Measurements from ENCODE around the gene ABCC4. TPM values are rescaled to one million over a fixed set of nuclear protein-coding genes. Genes with fewer than 3 reads are reported as not detected.

Gene ABCC4
- total and polyA plus RNA-seq, 9 donors: 1.9 to 4.9 (median 3.2) TPM

- no peaks in the 10 kb centered on the region for H3K9me3 ChIP-seq (replicated peaks; ENCODE audit: control insufficient read depth, low read depth, low read length)
- H3K36me3 ChIP-seq (ENCODE audit: control insufficient read depth, insufficient read depth, low read length): no peaks in the 10 kb centered on the region
- no peak for DNase-seq
- no CpG with 5 or more reads among the region's 4 CpGs for WGBS (ENCODE audit: insufficient coverage)
- H3K4me1 ChIP-seq (ENCODE audit: control insufficient read depth, insufficient read depth, low read length): no peaks in the 10 kb centered on the region
- H3K27ac ChIP-seq (ENCODE audit: low read length): no peak overlapping the region
- H3K4me3 ChIP-seq (ENCODE audit: low read length): no peak overlapping the region
- H3K27me3 ChIP-seq (ENCODE audit: control insufficient read depth, insufficient read depth, low read length): no peaks in the 10 kb centered on the region
These were observed 188.4 kb downstream of the ABCC4 start for GRCh38 chr13:95112883-95113282.

- H3K4me1 ChIP-seq (ENCODE audit: control insufficient read depth, insufficient read depth, low read length): no peaks in the 10 kb centered on the region
- H3K27me3 ChIP-seq (ENCODE audit: control insufficient read depth, insufficient read depth, low read length): no peaks in the 10 kb centered on the region
- H3K36me3 ChIP-seq (ENCODE audit: control insufficient read depth, insufficient read depth, low read length): no peaks in the 10 kb centered on the region
- H3K4me3 ChIP-seq (ENCODE audit: low read length): no peak overlapping the region
- no peak for DNase-seq
- H3K27ac ChIP-seq (ENCODE audit: low read length): no peak overlapping the region
- H3K9me3 ChIP-seq (replicated peaks; ENCODE audit: control insufficient read depth, low read depth, low read length): no peaks in the 10 kb centered on the region
- WGBS (ENCODE audit: insufficient coverage): 92% methylated on average over 2 of the region's 2 CpGs
These were observed 189.6 kb downstream of the ABCC4 start for GRCh38 chr13:95111608-95112007.

GRCh38 chr13:95106562-95106961 lies 194.7 kb downstream of the ABCC4 start:
- Histone ChIP-seq H3K36me3 (ENCODE audit: control insufficient read depth, insufficient read depth, low read length) (no peaks in the 10 kb centered on the region), H3K27ac (ENCODE audit: low read length) (no peak overlapping the region), H3K4me1 (ENCODE audit: control insufficient read depth, insufficient read depth, low read length) (no peaks in the 10 kb centered on the region), H3K27me3 (ENCODE audit: control insufficient read depth, insufficient read depth, low read length) (no peaks in the 10 kb centered on the region), H3K4me3 (ENCODE audit: low read length) (no peak overlapping the region), H3K9me3 (replicated peaks; ENCODE audit: control insufficient read depth, low read depth, low read length) (no peaks in the 10 kb centered on the region)
- no peak for DNase-seq
- WGBS (ENCODE audit: insufficient coverage): 100% methylated on average over 1 of the region's 1 CpG

- no peaks in the 10 kb centered on the region for H3K27me3 ChIP-seq (ENCODE audit: control insufficient read depth, insufficient read depth, low read length)
- DNase-seq: no peak
- no peak overlapping the region for H3K4me3 ChIP-seq (ENCODE audit: low read length)
- WGBS (ENCODE audit: insufficient coverage): 86% methylated on average over 4 of the region's 7 CpGs
- H3K4me1 ChIP-seq (ENCODE audit: control insufficient read depth, insufficient read depth, low read length): no peaks in the 10 kb centered on the region
- no peaks in the 10 kb centered on the region for H3K36me3 ChIP-seq (ENCODE audit: control insufficient read depth, insufficient read depth, low read length)
- no peak overlapping the region for H3K27ac ChIP-seq (ENCODE audit: low read length)
- H3K9me3 ChIP-seq (replicated peaks; ENCODE audit: control insufficient read depth, low read depth, low read length): no peaks in the 10 kb centered on the region
These were observed 200.5 kb downstream of the ABCC4 start for GRCh38 chr13:95100525-95101433.

GRCh38 chr13:95099541-95099940 lies 201.7 kb downstream of the ABCC4 start:
- Histone ChIP-seq H3K27ac (ENCODE audit: low read length) (no peak overlapping the region), H3K27me3 (ENCODE audit: control insufficient read depth, insufficient read depth, low read length) (no peaks in the 10 kb centered on the region), H3K4me1 (ENCODE audit: control insufficient read depth, insufficient read depth, low read length) (no peaks in the 10 kb centered on the region), H3K36me3 (ENCODE audit: control insufficient read depth, insufficient read depth, low read length) (no peaks in the 10 kb centered on the region), H3K4me3 (ENCODE audit: low read length) (no peak overlapping the region), H3K9me3 (replicated peaks; ENCODE audit: control insufficient read depth, low read depth, low read length) (no peaks in the 10 kb centered on the region)
- DNase-seq: no peak
- 95% methylated on average over 5 of the region's 6 CpGs for WGBS (ENCODE audit: insufficient coverage)

- H3K4me3 ChIP-seq (ENCODE audit: low read length): no peak overlapping the region
- H3K4me1 ChIP-seq (ENCODE audit: control insufficient read depth, insufficient read depth, low read length): no peaks in the 10 kb centered on the region
- H3K9me3 ChIP-seq (replicated peaks; ENCODE audit: control insufficient read depth, low read depth, low read length): no peaks in the 10 kb centered on the region
- no peaks in the 10 kb centered on the region for H3K36me3 ChIP-seq (ENCODE audit: control insufficient read depth, insufficient read depth, low read length)
- H3K27me3 ChIP-seq (ENCODE audit: control insufficient read depth, insufficient read depth, low read length): no peaks in the 10 kb centered on the region
- no peak for DNase-seq
- H3K27ac ChIP-seq (ENCODE audit: low read length): no peak overlapping the region
- no CpG with 5 or more reads among the region's 2 CpGs for WGBS (ENCODE audit: insufficient coverage)
These were observed 202.3 kb downstream of the ABCC4 start for GRCh38 chr13:95098916-95099315.

GRCh38 chr13:95091755-95092154 lies 209.5 kb downstream of the ABCC4 start:
- no CpG with 5 or more reads among the region's 3 CpGs for WGBS (ENCODE audit: insufficient coverage)
- DNase-seq: no peak

GRCh38 chr13:95087746-95088305 lies 213.4 kb downstream of the ABCC4 start:
- Histone ChIP-seq H3K27me3 (ENCODE audit: control insufficient read depth, insufficient read depth, low read length) (no peaks in the 10 kb centered on the region), H3K27ac (ENCODE audit: low read length) (no peak overlapping the region), H3K36me3 (ENCODE audit: control insufficient read depth, insufficient read depth, low read length) (no peaks in the 10 kb centered on the region), H3K4me1 (ENCODE audit: control insufficient read depth, insufficient read depth, low read length) (no peaks in the 10 kb centered on the region), H3K9me3 (replicated peaks; ENCODE audit: control insufficient read depth, low read depth, low read length) (no peaks in the 10 kb centered on the region), H3K4me3 (ENCODE audit: low read length) (no peak overlapping the region)
- WGBS (ENCODE audit: insufficient coverage): no CpG with 5 or more reads among the region's 3 CpGs
- DNase-seq: no peak

More at GRCh38 chr13:95091755-95092154, 209.5 kb downstream of the ABCC4 start:
- Histone ChIP-seq H3K9me3 (replicated peaks; ENCODE audit: control insufficient read depth, low read depth, low read length) (no peaks in the 10 kb centered on the region), H3K36me3 (ENCODE audit: control insufficient read depth, insufficient read depth, low read length) (no peaks in the 10 kb centered on the region), H3K27ac (ENCODE audit: low read length) (no peak overlapping the region), H3K4me3 (ENCODE audit: low read length) (no peak overlapping the region), H3K4me1 (ENCODE audit: control insufficient read depth, insufficient read depth, low read length) (no peaks in the 10 kb centered on the region), H3K27me3 (ENCODE audit: control insufficient read depth, insufficient read depth, low read length) (no peaks in the 10 kb centered on the region)

GRCh38 chr13:95086761-95087160 lies 214.5 kb downstream of the ABCC4 start:
- no peaks in the 10 kb centered on the region for H3K36me3 ChIP-seq (ENCODE audit: control insufficient read depth, insufficient read depth, low read length)
- DNase-seq: no peak
- H3K27ac ChIP-seq (ENCODE audit: low read length): no peak overlapping the region
- no peaks in the 10 kb centered on the region for H3K27me3 ChIP-seq (ENCODE audit: control insufficient read depth, insufficient read depth, low read length)
- no peak overlapping the region for H3K4me3 ChIP-seq (ENCODE audit: low read length)
- H3K9me3 ChIP-seq (replicated peaks; ENCODE audit: control insufficient read depth, low read depth, low read length): no peaks in the 10 kb centered on the region
- no CpG with 5 or more reads among the region's 2 CpGs for WGBS (ENCODE audit: insufficient coverage)
- H3K4me1 ChIP-seq (ENCODE audit: control insufficient read depth, insufficient read depth, low read length): no peaks in the 10 kb centered on the region

GRCh38 chr13:95083758-95084157 lies 217.5 kb downstream of the ABCC4 start:
- no peaks in the 10 kb centered on the region for H3K27me3 ChIP-seq (ENCODE audit: control insufficient read depth, insufficient read depth, low read length)
- no peaks in the 10 kb centered on the region for H3K36me3 ChIP-seq (ENCODE audit: control insufficient read depth, insufficient read depth, low read length)
- WGBS (ENCODE audit: insufficient coverage): 86% methylated on average over 2 of the region's 3 CpGs
- no peaks in the 10 kb centered on the region for H3K4me1 ChIP-seq (ENCODE audit: control insufficient read depth, insufficient read depth, low read length)
- H3K27ac ChIP-seq (ENCODE audit: low read length): no peak overlapping the region
- H3K9me3 ChIP-seq (replicated peaks; ENCODE audit: control insufficient read depth, low read depth, low read length): no peaks in the 10 kb centered on the region
- H3K4me3 ChIP-seq (ENCODE audit: low read length): no peak overlapping the region
- no peak for DNase-seq

All from muscle of leg (tissue), 11 donors.